Mesodermal cell (in vitro differentiated cells): ENCODE results near the gene SLC44A2.

ENCODE experiments used
- H3K27ac ChIP-seq: 2 replicates; pipeline ENCODE4 v1.7.0; 2013; ENCODE audit warnings: mild to moderate bottlenecking, low read depth, low read length, moderate library complexity; ENCODE audit not compliant: severe bottlenecking
- H3K36me3 ChIP-seq: 2 replicates; pipeline ENCODE4 v1.7.1; 2013; ENCODE audit warnings: mild to moderate bottlenecking, low read length, moderate library complexity; ENCODE audit not compliant: control insufficient read depth, insufficient read depth
- H3K4me1 ChIP-seq: one replicate; pipeline ENCODE4 v1.7.1; 2013; ENCODE audit warnings: mild to moderate bottlenecking, low read length; ENCODE audit not compliant: insufficient read depth, control insufficient read depth, poor library complexity, severe bottlenecking
- H3K4me3 ChIP-seq: 2 replicates; pipeline ENCODE4 v1.7.0; 2013; ENCODE audit warnings: low read length, control low read depth, mild to moderate bottlenecking; ENCODE audit not compliant: insufficient read depth, poor library complexity, severe bottlenecking; ENCODE audit errors: extremely low read depth
- H3K9me3 ChIP-seq: 2 replicates; pipeline ENCODE4 v1.7.1; 2013; ENCODE audit warnings: mild to moderate bottlenecking, low read length, moderate library complexity; ENCODE audit not compliant: control insufficient read depth
- WGBS, 2 experiments: methylation state at CpG; one replicate each; pipeline ENCODE4 v1.1.5; 2013; ENCODE audit warnings: missing lambda C conversion rate in 2 of 2; ENCODE audit not compliant: insufficient coverage in 2 of 2; 5-methylcytosine and 5-hydroxymethylcytosine counted together

The SLC44A2 gene

GRCh38 chr19:10615429-10616023, 9.8 kb upstream of the SLC44A2 start:
- no peaks in the 10 kb centered on the region for H3K9me3 ChIP-seq
- H3K36me3 ChIP-seq: peaks cover 42% of the 10 kb centered on the region
- WGBS, 2 experiments: 91 to 98% methylated on average over 11 to 14 of the region's 14 CpGs
- no peak overlapping the region for H3K27ac ChIP-seq
- peaks cover 8% of the 10 kb centered on the region for H3K4me1 ChIP-seq
- no peak overlapping the region for H3K4me3 ChIP-seq

- H3K27ac ChIP-seq: peak overlapping the region; percentile 16
- H3K4me1 ChIP-seq: peaks cover 8% of the 10 kb centered on the region
- whole genome bisulfite sequencing, 2 experiments: 96 to 99% methylated on average over 7 to 11 of the region's 15 CpGs
- no peak overlapping the region for H3K4me3 ChIP-seq
- no peaks in the 10 kb centered on the region for H3K9me3 ChIP-seq
- peaks cover 34% of the 10 kb centered on the region for H3K36me3 ChIP-seq
These were observed 7.8 kb upstream of the SLC44A2 start for GRCh38 chr19:10617409-10618121.

GRCh38 chr19:10618846-10619245, 6.5 kb upstream of the SLC44A2 start:
- no peak overlapping the region for H3K27ac ChIP-seq
- peaks cover 8% of the 10 kb centered on the region for H3K4me1 ChIP-seq
- no peak overlapping the region for H3K4me3 ChIP-seq
- 92 to 95% methylated on average over 8 of the region's 8 CpGs for WGBS, 2 experiments
- H3K9me3 ChIP-seq: no peaks in the 10 kb centered on the region
- peaks cover 30% of the 10 kb centered on the region for H3K36me3 ChIP-seq

GRCh38 chr19:10620786-10621185, 4.6 kb upstream of the SLC44A2 start:
- 98 to 100% methylated on average over 4 of the region's 4 CpGs for WGBS, 2 experiments
- H3K9me3 ChIP-seq: no peaks in the 10 kb centered on the region
- peaks cover 24% of the 10 kb centered on the region for H3K36me3 ChIP-seq
- H3K27ac ChIP-seq: no peak overlapping the region
- H3K4me1 ChIP-seq: peaks cover 13% of the 10 kb centered on the region
- no peak overlapping the region for H3K4me3 ChIP-seq

GRCh38 chr19:10621966-10622365, 3.4 kb upstream of the SLC44A2 start:
- no peak overlapping the region for H3K4me3 ChIP-seq
- no peaks in the 10 kb centered on the region for H3K9me3 ChIP-seq
- WGBS, 2 experiments: 97 to 99% methylated on average over 8 of the region's 8 CpGs
- H3K27ac ChIP-seq: no peak overlapping the region
- peaks cover 29% of the 10 kb centered on the region for H3K36me3 ChIP-seq
- H3K4me1 ChIP-seq: peaks cover 11% of the 10 kb centered on the region

- Histone ChIP-seq H3K27ac (no peak overlapping the region), H3K9me3 (no peaks in the 10 kb centered on the region), H3K36me3 (peaks cover 37% of the 10 kb centered on the region), H3K4me1 (peaks cover 5% of the 10 kb centered on the region), H3K4me3 (no peak overlapping the region)
- WGBS, 2 experiments: 90 to 94% methylated on average over 2 to 4 of the region's 6 CpGs
These were observed 768 bp upstream of the SLC44A2 start for GRCh38 chr19:10624585-10624984.

- peaks cover 39% of the 10 kb centered on the region for H3K36me3 ChIP-seq
- H3K4me3 ChIP-seq: peak overlapping the region; percentile 16
- H3K9me3 ChIP-seq: no peaks in the 10 kb centered on the region
- peaks cover 5% of the 10 kb centered on the region for H3K4me1 ChIP-seq
- peak overlapping the region; percentile 6 for H3K27ac ChIP-seq
- 48 to 49% methylated on average over 5 to 8 of the region's 10 CpGs for WGBS, 2 experiments
These were observed 397 bp downstream of the SLC44A2 start for GRCh38 chr19:10625762-10626138.

GRCh38 chr19:10631874-10632273, 6.5 kb downstream of the SLC44A2 start:
- 80 to 90% methylated on average over 10 to 11 of the region's 14 CpGs for WGBS, 2 experiments
- Histone ChIP-seq H3K4me1 (no peaks in the 10 kb centered on the region), H3K27ac (no peak overlapping the region), H3K4me3 (no peak overlapping the region), H3K9me3 (no peaks in the 10 kb centered on the region), H3K36me3 (peaks cover 80% of the 10 kb centered on the region)

GRCh38 chr19:10634430-10634829, 9.1 kb downstream of the SLC44A2 start:
- peaks cover 83% of the 10 kb centered on the region for H3K36me3 ChIP-seq
- no peak overlapping the region for H3K27ac ChIP-seq
- H3K4me1 ChIP-seq: no peaks in the 10 kb centered on the region
- H3K9me3 ChIP-seq: no peaks in the 10 kb centered on the region
- no peak overlapping the region for H3K4me3 ChIP-seq
- WGBS, 2 experiments: 88 to 95% methylated on average over 5 to 7 of the region's 7 CpGs

GRCh38 chr19:10634963-10635362, 9.6 kb downstream of the SLC44A2 start:
- no peaks in the 10 kb centered on the region for H3K9me3 ChIP-seq
- H3K36me3 ChIP-seq: peaks cover 83% of the 10 kb centered on the region
- WGBS, 2 experiments: 89 to 93% methylated on average over 6 of the region's 6 CpGs
- no peaks in the 10 kb centered on the region for H3K4me1 ChIP-seq
- H3K4me3 ChIP-seq: no peak overlapping the region
- H3K27ac ChIP-seq: no peak overlapping the region

GRCh38 chr19:10636304-10636972, 11.1 kb downstream of the SLC44A2 start:
- H3K9me3 ChIP-seq: no peaks in the 10 kb centered on the region
- 97% methylated on average over 28 to 37 of the region's 37 CpGs for WGBS, 2 experiments
- peaks cover 88% of the 10 kb centered on the region for H3K36me3 ChIP-seq

More at GRCh38 chr19:10636304-10636972, 11.1 kb downstream of the SLC44A2 start:
- Histone ChIP-seq H3K27ac (no peak overlapping the region), H3K4me3 (no peak overlapping the region), H3K4me1 (no peaks in the 10 kb centered on the region)
